NCI-H1105 (cell line): ENCODE measurements around the gene ADO.

Source experiments
- DNase-seq: peaks from one replicate; lab custom pipeline; 2025; lab: John Stamatoyannopoulos, UW

The ADO gene

DNA sequence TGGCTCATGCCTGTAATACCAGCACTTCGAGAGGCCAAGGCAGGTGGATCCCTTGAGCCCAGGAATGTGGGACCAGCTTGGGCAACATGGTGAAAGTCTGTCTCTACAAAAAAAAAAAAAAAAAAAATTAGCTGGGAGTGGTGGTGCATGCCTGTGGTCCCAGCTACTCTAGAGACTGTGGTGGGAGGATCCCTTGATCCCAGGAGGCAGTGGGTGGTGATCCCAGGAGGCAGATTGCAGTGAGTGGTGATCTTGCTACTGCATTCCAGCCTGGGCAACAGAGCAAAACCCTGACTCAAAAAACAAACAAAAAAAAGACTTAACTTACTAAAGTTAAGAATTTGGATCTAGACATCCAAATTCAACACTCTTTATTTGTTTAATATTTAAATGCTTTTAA, 10.2 kb upstream of the ADO start:
- DNase-seq: no peak

- no peak for DNase-seq
Observed at GRCh38 chr10:62795100-62795499, 9.4 kb upstream of the ADO start.

DNA sequence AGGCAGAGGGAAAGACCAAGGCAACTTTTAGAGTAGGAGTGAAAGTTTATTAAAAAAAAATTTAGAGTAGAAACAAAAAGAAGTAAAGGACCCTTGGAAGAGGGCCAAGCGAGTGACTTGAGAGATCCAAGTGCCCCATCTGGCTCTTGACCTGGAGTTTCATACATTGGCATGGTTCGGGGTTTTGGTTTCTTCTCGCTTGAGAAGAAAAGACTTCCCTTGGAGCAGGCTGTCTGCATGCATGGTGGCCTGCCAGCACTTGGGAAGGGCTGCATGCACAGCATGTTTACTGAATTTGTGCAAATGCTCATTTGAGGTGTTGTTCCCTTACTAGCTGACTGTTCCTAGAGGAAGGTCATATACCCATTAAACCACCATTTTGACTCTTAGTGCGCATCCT, 8.8 kb upstream of the ADO start:
- DNase-seq: no peak

DNA sequence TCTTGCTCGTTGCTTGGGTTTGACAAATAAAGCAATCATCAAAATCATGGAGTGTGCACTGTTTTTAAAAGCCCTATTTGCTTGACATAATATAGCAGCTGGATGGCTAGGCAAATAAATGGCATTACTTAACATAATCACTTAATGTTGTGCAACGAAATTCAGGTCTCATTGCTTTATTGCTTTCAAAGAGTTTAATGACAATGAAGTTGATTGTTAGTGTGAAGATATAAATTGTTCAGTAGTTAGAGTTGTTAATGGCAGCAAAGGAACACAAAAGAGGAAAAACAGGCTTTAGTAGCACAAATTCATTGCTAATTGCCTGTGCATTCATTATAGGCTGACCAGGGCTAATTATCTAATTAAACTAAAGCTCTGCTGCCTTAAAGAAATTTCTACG, 7.6 kb upstream of the ADO start:
- no peak for DNase-seq

DNA sequence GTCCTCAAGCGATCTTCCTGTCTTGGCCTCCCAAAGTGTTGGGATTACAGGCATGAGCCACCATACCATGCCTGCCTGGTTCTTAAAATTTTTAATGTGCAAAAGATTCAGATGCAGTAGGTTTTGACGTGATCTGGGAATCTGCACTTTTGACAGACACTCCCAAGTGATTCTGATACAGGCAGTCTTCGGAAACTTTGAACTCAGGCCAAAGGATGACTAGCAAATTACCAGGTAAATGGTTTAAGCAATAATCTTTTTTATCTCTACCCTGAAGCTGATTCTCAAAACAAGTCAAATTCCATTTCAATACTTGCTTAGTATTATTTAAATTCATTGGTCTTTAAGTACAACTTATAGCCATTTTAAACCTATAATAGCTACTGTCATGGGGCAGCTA, 2.6 kb upstream of the ADO start:
- DNase-seq: no peak

DNA sequence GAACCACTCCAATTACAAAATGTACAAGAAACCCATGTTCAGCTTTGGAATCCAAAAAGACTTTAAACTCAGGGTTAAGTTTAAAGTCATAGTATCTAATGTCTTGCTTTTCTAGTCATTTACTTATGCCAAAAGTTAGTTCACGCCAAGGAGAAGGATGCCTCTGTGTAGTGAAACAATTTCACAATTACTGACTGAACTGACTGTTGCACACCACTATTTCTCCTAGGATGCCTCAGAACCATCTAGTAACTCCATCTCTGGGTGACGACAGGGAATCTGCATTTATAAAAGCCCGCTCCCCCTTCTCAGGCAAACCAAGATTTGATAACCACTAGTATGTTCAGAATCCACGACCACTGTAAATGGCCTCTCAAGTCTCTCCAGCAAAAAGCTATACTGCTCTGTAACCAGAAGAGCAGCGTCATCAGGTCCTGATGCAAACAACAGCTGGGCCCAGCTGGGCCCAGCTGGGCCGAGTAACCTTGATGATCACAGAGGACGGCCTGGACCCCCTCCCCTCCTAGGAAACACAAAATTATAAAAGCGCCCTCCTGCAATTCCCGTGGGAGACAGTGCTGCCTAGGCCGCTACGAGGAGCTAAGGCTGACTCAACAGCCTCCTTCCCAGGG, 680 bp upstream of the ADO start:
- no peak for DNase-seq

GRCh38 chr10:62805231-62806099, 945 bp downstream of the ADO start:
- DNase-seq: no peak

- DNase-seq: no peak
Observed at GRCh38 chr10:62806251-62806650, 1.7 kb downstream of the ADO start.

DNA sequence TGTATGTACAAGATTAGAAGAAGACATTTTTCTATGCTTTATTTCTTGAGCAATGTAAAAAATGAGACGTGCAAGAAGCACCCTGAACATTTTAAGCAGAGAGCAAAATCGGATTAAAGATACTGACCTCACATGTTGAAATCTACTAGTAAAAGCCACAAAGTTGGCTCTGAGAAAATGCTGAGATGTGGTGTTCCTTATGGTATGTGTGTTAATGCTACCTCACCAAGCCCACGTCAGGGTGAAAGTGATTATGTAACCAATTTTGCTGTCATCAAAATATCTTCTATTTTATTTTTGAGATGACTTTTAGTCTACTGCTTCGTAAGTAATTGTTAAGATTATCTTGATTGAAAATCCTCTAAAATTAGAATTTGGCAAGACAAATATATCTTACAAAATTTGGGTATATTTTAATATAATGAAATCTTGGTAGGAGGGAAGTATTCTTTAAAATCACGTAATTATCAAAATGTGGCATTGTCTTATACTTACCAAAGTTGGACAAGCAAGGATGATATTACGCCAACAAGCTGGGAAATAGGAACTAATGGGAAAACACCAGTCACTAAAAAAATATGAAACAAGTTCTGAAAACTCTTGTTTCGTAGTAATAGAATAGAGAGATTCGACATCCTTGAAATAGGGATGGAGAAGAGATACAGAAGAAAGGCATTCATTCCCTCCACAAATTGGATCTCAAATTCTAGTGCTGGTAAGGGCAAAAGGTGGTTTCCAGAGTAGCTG, 5.8 kb downstream of the ADO start:
- no peak for DNase-seq

GRCh38 chr10:62811159-62811875, 6.8 kb downstream of the ADO start:
- no peak for DNase-seq

DNA sequence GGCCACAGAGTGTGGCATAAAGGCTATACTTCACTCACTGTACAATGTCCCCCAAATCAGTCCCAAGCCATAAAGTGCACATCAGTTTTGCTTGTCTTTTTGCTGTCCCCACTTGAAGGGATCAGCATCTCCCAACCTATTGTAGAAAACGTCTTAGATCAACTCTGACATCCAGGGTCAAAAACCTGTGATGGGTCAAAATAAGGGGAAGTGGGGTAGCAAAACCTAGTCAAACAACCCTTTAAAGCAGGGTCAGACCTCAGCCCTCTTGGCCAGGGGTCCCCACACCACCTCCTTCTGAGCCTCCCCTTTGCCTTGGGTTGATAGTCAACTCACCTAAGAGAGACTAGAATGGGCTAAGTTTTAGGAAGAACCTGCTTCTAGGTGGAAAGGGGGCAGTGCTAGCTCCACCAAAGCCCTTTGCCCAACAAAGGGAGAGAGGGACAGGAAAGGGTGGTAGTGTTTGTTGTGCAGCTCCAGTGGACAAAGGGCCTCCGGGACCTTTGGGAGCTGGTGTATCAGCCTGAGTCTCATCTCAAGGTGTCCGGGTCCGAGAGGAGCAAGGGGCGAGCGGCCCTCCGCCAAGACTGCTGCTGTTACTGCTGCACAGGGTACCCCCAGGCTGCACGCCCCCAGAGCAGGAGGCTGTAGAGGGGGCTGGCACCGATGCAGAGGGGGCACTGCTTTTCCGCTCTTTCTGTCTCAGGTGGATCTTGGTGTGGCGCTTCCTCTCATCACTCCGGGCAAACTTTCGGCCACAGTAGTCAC, 8.3 kb downstream of the ADO start:
- no peak for DNase-seq

DNA sequence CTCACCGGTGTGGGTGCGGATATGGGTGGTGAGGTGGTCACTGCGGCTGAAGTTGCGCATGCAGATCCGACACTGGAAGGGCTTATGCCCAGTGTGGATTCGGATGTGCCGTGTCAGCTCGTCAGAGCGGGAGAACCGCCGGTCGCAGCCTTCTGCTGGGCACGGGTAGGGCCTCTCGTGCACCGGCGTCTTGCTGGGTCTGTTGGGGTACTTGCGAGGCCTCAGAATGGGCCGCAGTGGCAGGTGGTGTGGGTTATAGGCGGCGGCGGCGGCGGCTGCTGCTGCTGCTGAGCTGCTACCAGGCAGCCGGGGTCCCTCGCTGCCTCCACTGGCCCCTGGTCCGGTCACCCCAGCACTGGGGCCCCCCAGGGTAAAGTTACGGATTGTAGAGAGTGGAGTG, 8.9 kb downstream of the ADO start:
- DNase-seq: no peak

- no peak for DNase-seq
Observed at GRCh38 chr10:62813981-62814380, 9.5 kb downstream of the ADO start.

GRCh38 chr10:62814756-62815380, 10.3 kb downstream of the ADO start:
- no peak for DNase-seq

DNA sequence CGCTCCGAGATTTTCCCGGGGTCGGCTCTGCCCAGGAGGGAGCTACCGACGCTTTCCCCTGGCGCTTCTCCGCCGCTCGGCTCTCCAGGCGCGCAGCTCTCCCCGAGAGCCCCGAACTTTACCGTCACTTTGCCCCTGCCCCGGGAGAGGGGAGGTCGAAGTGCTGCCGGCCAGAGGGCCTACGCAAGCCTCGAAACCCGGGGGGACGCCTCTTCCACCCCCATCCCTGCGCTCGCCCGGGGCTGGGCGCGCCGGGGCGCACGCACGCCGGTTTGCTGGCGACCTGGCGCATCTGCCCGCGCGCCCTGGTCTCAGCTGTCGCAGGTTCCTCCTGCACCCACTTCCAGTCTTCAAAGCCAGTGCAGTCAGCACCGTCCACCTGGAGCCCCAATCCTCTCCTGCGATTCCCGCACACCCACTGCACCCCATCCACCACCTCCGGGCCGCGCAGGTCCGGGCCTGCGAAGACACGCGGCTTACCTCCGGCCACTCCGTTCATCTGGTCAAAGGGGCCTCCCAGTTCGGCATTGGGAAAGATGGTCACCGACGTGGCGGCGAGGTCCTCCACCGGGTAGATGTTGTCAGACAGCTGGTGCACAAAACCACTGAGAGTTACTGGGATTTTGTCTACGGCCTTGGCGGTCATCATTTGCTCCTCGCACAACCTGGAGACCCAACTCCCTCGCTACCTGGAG, 11.0 kb downstream of the ADO start:
- DNase-seq: no peak

GRCh38 chr10:62816076-62816330, 11.5 kb downstream of the ADO start:
- no peak for DNase-seq

DNA sequence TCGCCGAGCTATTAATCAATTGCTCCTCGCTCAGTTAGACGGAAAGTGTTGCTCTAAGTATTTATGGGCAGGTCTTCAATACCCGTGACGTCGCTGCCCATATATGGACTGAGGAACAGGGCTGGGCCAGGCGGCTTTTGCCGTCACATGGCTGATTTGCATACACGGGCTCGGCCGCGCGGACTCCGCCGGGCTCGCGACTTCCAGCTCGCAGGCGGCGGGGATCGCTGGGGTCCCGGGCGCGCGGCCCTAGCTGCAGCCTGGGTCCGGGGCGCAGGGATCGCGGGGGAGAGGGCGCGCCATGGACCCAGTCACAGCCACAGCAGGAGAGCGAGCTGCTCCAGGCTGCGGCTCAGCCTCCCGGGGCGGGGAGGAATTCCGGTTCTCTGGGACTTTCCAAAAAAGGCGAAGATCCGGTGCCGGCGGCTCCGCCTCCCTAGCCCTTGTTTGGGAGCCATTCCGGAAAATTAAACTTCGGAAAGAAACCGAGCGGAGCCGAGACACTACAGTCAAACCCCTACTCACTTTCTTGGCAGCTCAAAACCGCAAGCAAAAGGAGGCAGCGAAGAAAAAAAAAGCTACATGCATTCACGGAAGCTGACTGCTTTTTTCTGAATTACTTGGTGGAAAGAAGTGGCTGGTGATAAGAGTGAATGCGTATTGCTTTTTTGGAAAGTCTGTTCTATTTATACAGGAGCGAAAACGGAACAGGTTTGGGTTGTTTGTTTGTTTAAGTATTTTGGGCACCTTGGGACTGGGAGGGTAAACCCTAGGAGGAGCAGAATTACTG, 12.0 kb downstream of the ADO start, which contains the start of gene EGR2:
Gene EGR2, minus strand, starts transcription at position 36 of the 790 bp plus-strand sequence. CDS start 337 bp downstream, outside the sequence.
- peak; percentile 65 for DNase-seq

- no peak for DNase-seq
Observed at GRCh38 chr10:62817121-62817765, 12.7 kb downstream of the ADO start.

DNA sequence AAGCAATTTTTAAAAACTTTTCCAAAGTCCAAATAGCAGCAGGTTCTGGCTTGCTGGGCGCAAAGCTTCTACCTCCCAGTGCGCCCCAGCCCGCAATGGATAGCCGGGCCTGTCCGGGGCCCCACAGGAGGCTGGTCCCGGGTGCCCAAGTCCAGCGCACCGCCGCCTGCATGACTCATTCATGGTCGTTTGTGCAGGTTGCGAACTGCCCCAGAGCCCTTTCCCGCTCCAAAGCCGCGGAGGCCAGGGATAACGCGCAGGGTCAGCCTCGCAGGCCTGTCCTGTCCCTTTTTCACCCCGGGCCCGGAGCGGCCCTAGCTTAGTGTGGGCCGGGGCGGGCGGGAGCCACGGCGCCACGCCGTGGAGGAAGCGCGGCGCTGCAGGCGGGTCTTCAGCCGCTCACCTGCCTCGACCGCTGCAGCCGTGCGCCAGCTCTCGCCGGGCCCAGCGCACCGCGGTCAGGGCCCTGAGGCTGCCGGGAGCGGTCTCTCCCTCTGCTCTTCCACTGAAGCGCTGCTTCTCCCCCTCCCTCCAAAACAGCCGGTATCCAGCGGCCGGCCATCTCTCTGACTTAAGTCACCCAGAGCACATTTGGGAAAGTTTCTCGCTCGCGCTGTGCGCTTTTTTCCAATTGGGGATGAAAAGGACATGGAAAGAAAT, 13.4 kb downstream of the ADO start:
- DNase-seq: peak; percentile 41
